Measurements from ENCODE around the gene TWNK.

TWNK gene

DNA sequence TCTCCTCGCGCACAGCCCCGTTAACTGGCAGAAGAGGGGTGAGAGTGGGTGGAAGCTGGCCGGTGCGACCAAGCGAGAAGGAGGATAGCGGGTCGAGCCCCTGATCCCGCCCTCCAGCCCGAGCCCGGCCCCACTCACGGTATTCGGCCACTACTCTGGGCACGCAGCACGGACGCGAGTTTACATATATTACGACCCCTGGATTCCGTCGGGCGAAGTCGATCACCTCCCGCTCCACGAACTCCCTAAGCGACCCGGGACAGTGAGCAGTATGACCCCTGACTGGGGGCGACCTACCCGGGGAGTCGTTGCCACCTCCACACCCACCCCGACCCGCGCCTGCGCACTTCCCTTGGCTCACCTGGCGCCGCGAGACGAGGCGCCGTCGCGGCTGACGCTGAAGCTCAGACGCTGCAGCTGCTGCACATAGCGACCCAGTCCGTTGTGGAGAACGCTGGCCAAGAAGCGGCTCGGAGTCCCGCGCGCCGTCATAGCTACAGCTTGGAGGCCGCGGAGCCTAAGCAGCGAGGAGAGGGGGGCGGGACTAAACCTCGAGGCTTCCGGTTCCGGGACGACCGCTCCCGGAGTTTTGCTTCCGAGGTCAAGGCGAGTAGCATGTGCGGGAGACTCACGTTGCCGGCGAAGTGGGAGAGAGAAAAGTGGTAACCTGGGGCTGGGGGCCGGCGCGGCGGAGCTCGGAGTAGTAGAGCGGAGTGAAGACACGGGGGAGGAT is at the start of gene TWNK, which contains the start of gene MRPL43:
TSS of gene TWNK (plus strand) at position 592 of the 733 bp plus-strand sequence. CDS start 668 bp downstream, outside the sequence.
TSS of gene MRPL43 (minus strand) at position 546 of the 733 bp plus-strand sequence. CDS start at position 492, 54 bp downstream.
- H3K36me3 ChIP-seq, result peaks cover 0 to 58% (median 36%) of the 10 kb centered on the region in 3 donors

DNA sequence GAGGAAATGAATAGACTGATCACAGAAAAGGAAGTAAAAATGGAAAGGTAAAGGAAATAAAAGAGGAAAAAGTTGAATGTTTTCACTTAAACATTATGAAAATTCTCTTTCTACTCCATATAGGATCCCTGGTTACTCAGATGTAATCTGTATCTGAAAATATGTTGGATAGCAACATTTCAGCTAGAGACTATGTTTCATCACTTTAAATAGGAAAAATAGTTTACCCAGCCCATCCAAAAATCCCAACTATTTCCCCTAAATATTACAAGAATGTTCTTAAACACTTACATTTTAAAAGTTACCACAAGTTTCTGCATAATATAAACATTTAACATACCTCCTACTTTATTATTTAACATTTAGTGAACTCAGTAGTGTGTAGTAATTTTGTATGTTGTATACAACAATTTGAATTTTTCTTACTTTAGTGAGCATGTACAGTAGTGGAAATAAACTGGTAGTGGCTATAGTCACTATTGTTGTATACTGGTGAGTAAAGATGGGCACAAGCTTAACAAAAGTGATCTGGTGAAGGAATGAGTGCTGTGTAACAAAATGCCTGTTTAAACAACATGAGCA is 47.5 kb upstream of the TWNK start:
- intact Hi-C loops (cut with DNase I; ENCODE audit: low total_unique reads), result no loop called here
- no peaks in the 10 kb centered on the region for H3K9me3 ChIP-seq
- no peak overlapping the region for H3K4me3 ChIP-seq
- no peak overlapping the region for H3K27ac ChIP-seq
- H3K27me3 ChIP-seq, result no peaks in the 10 kb centered on the region
- H3K36me3 ChIP-seq, result peaks cover 56 to 98% (median 78%) of the 10 kb centered on the region in 3 donors
- H3K4me1 ChIP-seq, result no peaks in the 10 kb centered on the region
- no peak for DNase-seq
- TF ChIP-seq, protein P1, sequence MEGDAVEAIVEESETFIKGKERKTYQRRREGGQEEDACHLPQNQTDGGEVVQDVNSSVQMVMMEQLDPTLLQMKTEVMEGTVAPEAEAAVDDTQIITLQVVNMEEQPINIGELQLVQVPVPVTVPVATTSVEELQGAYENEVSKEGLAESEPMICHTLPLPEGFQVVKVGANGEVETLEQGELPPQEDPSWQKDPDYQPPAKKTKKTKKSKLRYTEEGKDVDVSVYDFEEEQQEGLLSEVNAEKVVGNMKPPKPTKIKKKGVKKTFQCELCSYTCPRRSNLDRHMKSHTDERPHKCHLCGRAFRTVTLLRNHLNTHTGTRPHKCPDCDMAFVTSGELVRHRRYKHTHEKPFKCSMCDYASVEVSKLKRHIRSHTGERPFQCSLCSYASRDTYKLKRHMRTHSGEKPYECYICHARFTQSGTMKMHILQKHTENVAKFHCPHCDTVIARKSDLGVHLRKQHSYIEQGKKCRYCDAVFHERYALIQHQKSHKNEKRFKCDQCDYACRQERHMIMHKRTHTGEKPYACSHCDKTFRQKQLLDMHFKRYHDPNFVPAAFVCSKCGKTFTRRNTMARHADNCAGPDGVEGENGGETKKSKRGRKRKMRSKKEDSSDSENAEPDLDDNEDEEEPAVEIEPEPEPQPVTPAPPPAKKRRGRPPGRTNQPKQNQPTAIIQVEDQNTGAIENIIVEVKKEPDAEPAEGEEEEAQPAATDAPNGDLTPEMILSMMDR (IDR thresholded peaks at IDR 0.05), result no peak

More for the DNA sequence above, at the start of gene TWNK, which contains the start of gene MRPL43:
- peak within 1 kb of the TSS; percentile 82 to 85 for H3K27ac ChIP-seq
- peak; percentile 80 to 89 for DNase-seq
- H3K27me3 ChIP-seq, result no peaks in the 10 kb centered on the region
- no peaks in the 10 kb centered on the region for H3K9me3 ChIP-seq
- intact Hi-C loops (cut with DNase I; ENCODE audit: low total_unique reads), result loop anchor here (5.0 kb wide), 1 partner anchor 45 kb away; the partner anchor contains the start of genes PDZD7 and SFXN3
- H3K4me1 ChIP-seq, result peaks cover 0 to 36% (median 26%) of the 10 kb centered on the region in 4 donors
- TF ChIP-seq, protein P1 (IDR thresholded peaks at IDR 0.05), result no peak
- H3K4me3 ChIP-seq, result peak within 1 kb of the TSS; percentile 85 to 94

DNA sequence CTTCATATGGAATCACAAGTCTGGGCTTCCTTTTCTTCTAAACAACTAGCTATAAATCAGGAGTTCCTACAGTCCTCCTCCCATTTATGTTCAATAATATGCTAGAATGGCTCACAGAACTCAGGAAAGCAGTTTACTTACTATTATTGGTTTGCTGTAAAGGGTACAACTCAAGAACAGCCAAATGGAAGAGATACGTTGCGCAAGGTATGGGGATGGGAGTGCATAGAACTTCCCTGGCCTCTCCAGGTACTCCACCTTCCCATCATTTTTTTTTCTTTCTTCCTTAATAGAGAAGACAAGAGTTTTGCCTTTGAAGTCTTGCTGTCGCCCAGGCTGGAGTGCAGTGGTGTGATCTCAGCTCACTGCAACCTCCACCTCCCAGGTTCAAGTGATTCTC is 45.1 kb upstream of the TWNK start:
- Histone ChIP-seq H3K4me3 (no peak overlapping the region), H3K36me3 (peaks cover 70 to 98% (median 93%) of the 10 kb centered on the region in 3 donors), H3K27me3 (no peaks in the 10 kb centered on the region), H3K27ac (no peak overlapping the region), H3K9me3 (no peaks in the 10 kb centered on the region), H3K4me1 (no peaks in the 10 kb centered on the region)
- intact Hi-C loops (cut with DNase I; ENCODE audit: low total_unique reads), result no loop called here
- TF ChIP-seq, protein P1 (IDR thresholded peaks at IDR 0.05), result no peak
- DNase-seq, result no peak

DNA sequence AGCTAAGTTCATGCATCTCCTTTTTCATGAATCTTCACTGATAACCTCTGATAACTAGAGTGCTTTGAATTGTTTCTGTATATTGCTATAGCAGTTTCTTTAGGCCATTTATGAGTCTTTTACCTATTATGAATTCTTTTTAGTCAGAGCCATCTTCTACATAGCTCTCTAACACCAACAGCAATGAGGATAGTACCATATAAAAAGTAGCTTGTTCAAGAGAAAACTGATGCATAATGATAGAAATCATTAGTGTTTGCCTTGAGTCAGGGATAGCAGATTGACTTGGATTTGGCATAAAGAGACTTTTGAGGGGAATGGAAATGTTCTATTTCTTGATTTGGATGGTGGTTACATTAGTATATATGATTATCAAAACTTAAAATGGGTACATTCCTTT is 43.8 kb upstream of the TWNK start:
- Histone ChIP-seq H3K4me1 (no peaks in the 10 kb centered on the region), H3K4me3 (no peak overlapping the region), H3K27ac (no peak overlapping the region), H3K27me3 (no peaks in the 10 kb centered on the region), H3K9me3 (no peaks in the 10 kb centered on the region), H3K36me3 (peaks cover 70 to 98% (median 93%) of the 10 kb centered on the region in 3 donors)
- TF ChIP-seq, protein P1 (IDR thresholded peaks at IDR 0.05), result no peak
- no peak for DNase-seq
- intact Hi-C loops (cut with DNase I; ENCODE audit: low total_unique reads), result no loop called here

DNA sequence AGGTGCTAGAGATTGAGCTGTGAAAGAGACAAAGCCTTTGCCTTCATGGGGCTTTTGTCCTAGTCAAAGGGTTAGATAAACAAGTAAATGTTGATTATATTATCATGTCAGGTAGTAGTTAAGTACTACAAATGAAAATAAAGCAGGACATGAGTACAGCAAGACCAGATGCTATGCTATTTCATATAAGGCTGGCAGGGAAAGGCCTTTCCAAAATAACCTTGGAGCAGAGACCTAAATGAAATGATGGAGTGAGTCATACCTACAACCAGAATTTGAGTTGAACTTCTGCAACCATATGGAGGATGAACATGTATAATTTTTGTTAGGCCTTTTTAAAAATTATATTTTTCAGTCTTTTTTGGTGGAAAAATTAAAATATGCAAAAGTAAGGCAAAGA is 41.6 kb upstream of the TWNK start:
- no peak overlapping the region for H3K4me3 ChIP-seq
- intact Hi-C loops (cut with DNase I; ENCODE audit: low total_unique reads), result no loop called here
- H3K27ac ChIP-seq, result no peak overlapping the region
- TF ChIP-seq, protein P1 (IDR thresholded peaks at IDR 0.05), result no peak
- peaks cover 73 to 98% (median 90%) of the 10 kb centered on the region in 3 donors for H3K36me3 ChIP-seq
- H3K9me3 ChIP-seq, result no peaks in the 10 kb centered on the region
- DNase-seq, result no peak
- H3K27me3 ChIP-seq, result no peaks in the 10 kb centered on the region
- no peaks in the 10 kb centered on the region for H3K4me1 ChIP-seq
